GM12878 (cell line): ENCODE data around the gene SFR1. TPM values are rescaled to one million over a fixed set of nuclear protein-coding genes. Genes with fewer than 3 reads are reported as not detected.

Source experiments
- ATAC-seq: fragments of 200-7000 bp; cut with Tn5 transposase; 3 replicates; pipeline ENCODE4 v1.9.1; 2020; ENCODE audit warnings: mild to moderate bottlenecking, moderate library complexity
- BruUV-seq: library from RNA; stranded (reverse); fragments of 400-500 nt; replicated peaks from 2 replicates; lab custom pipeline; 2021; lab: Mats Ljungman, UMichigan
- CTCF ChIA-PET: fragments of 300-600 bp; sonication (Branson Sonifier 250); formaldehyde crosslinking; extraction: SDS; loops from one replicate; lab custom pipeline; 2021; ENCODE audit warnings: inconsistent platforms; lab: Yijun Ruan, JAX
- POLR2A ChIA-PET: fragments of 350-600 bp; formaldehyde crosslinking; extraction: SDS; loops from one replicate; lab custom pipeline; 2021; ENCODE audit warnings: inconsistent platforms; lab: Charles Lee
- RAD21 ChIA-PET: fragments of 300-600 bp; sonication (Branson Sonifier 250); formaldehyde crosslinking; loops from one replicate; lab custom pipeline; 2023; ENCODE audit warnings: antibody characterized with exemption; ENCODE audit not compliant: unreplicated experiment; lab: Charles Lee
- SMC1A ChIA-PET: fragments of 300-600 bp; sonication (Branson Sonifier 250); formaldehyde crosslinking; loops from one replicate; lab custom pipeline; 2023; ENCODE audit not compliant: unreplicated experiment, uncharacterized antibody; lab: Charles Lee
- DNase-seq: peaks from one replicate; pipeline ENCODE4 v3.0.0-alpha.2; 2011; ENCODE audit warnings: low read depth, low spot score
- FAIRE-seq: peaks from 3 replicates; lab custom pipeline; 2011; peaks lifted over from hg19 to GRCh38; lab: Jason Lieb, UNC
- H2AFZ ChIP-seq: 2 replicates; pipeline ENCODE4 v1.6.0; 2011; ENCODE audit warnings: low read depth, low read length, control low read depth; ENCODE audit not compliant: control insufficient read depth
- H3K27ac ChIP-seq: 2 replicates; pipeline ENCODE4 v1.5.1; 2011; ENCODE audit warnings: control low read depth; ENCODE audit not compliant: control insufficient read depth, insufficient read depth
- H3K27me3 ChIP-seq, 2 experiments: replicated peaks in 1 of 2; 2 replicates each; pipeline versions ENCODE4 v1.6.0 to v1.6.1; 2011; ENCODE audit warnings: low read length in 1 of 2; ENCODE audit not compliant: control insufficient read depth in 2 of 2, insufficient read depth in 2 of 2
- H3K36me3 ChIP-seq, 2 experiments: 2 replicates each; pipeline ENCODE4 v1.5.1; 2011; ENCODE audit warnings: low read length in 1 of 2; ENCODE audit not compliant: control insufficient read depth in 2 of 2, insufficient read depth in 2 of 2
- H3K4me1 ChIP-seq: 2 replicates; pipeline ENCODE4 v1.6.1; 2011; ENCODE audit warnings: mild to moderate bottlenecking, low read length, moderate library complexity, mixed read lengths; ENCODE audit not compliant: control insufficient read depth, insufficient read depth
- H3K4me2 ChIP-seq: 2 replicates; pipeline ENCODE4 v1.6.0; 2011; ENCODE audit warnings: control low read depth; ENCODE audit not compliant: control insufficient read depth, insufficient read depth
- H3K4me3 ChIP-seq: fragments of 200-600 bp; sonication (generic); 2 replicates; pipeline ENCODE4 v1.5.1; 2016
- H3K79me2 ChIP-seq: 2 replicates; pipeline ENCODE4 v1.6.0; 2011; ENCODE audit warnings: low read length; ENCODE audit not compliant: control insufficient read depth, insufficient read depth
- H3K9ac ChIP-seq: 2 replicates; pipeline ENCODE4 v1.8.0; 2011; ENCODE audit warnings: low read length, control low read depth, mixed read lengths; ENCODE audit not compliant: control insufficient read depth, insufficient read depth
- H3K9me3 ChIP-seq: replicated peaks from 3 replicates; pipeline ENCODE4 v1.5.1; 2011; ENCODE audit warnings: mild to moderate bottlenecking, low read length; ENCODE audit not compliant: control insufficient read depth, insufficient read depth
- H4K20me1 ChIP-seq: 2 replicates; pipeline ENCODE4 v1.6.0; 2011; ENCODE audit not compliant: control insufficient read depth, insufficient read depth
- FOS ChIP-seq: IDR thresholded peaks from 3 replicates; pipeline ENCODE4 v1.6.1; 2011; ENCODE audit warnings: borderline replicate concordance; ENCODE audit not compliant: insufficient read length; ENCODE audit errors: extremely low read depth
- KDM1A ChIP-seq: fragments of 200-600 bp; sonication (generic); IDR thresholded peaks from 2 replicates; pipeline ENCODE4 v1.6.1; 2016; ENCODE audit warnings: borderline replicate concordance
- NFIC ChIP-seq: IDR thresholded peaks from 2 replicates; pipeline ENCODE4 v1.6.1; 2012; ENCODE audit warnings: low read depth, mild to moderate bottlenecking, inconsistent platforms, low read length, moderate library complexity
- NR2C1 ChIP-seq: fragments of 450-650 bp; IDR thresholded peaks from 2 replicates; pipeline ENCODE4 v1.6.1; 2017; ENCODE audit warnings: antibody characterized with exemption, mild to moderate bottlenecking, moderate library complexity
- RB1 ChIP-seq: fragments of 450-650 bp; formaldehyde crosslinking; IDR thresholded peaks from 2 replicates; pipeline ENCODE4 v1.6.1; 2017; ENCODE audit warnings: mild to moderate bottlenecking, borderline replicate concordance
- SPI1 ChIP-seq: IDR thresholded peaks from 2 replicates; pipeline ENCODE4 v1.6.1; 2011; ENCODE audit warnings: low read depth, mild to moderate bottlenecking, low read length, moderate library complexity, borderline replicate concordance; ENCODE audit not compliant: insufficient read depth
- ZBTB11 ChIP-seq: fragments of 450-650 bp; formaldehyde crosslinking; IDR thresholded peaks from 2 replicates; pipeline ENCODE4 v1.5.0; 2022; ENCODE audit warnings: mild to moderate bottlenecking, missing genetic modification characterization
- in situ Hi-C: fragments of 300-500 bp; cut with MboI; formaldehyde crosslinking; loops from 9 replicates; pipeline ENCODE4 v1.14.3; 2018; ENCODE audit warnings: mixed read lengths
- intact Hi-C: fragments of 100-400 bp; cut with micrococcal nuclease; formaldehyde crosslinking; loops from one replicate; pipeline ENCODE4 v1.14.2; 2022; ENCODE audit not compliant: unreplicated experiment
- polyA plus RNA-seq, 11 experiments: library from polyadenylated mRNA; depleted of rRNA in 4 of 11; unstranded in 6 of 11; stranded (reverse) in 5 of 11; fragments of >200 nt; fragmentation: Nextera tagmentation in 4 of 11; fragmentation: Illumina TruSeq in 1 of 11; extraction: Ambion mirVana in 4 of 11; extraction: Trizol in 1 of 11; gene quantifications; 1 replicate in 1 of 11; 2 replicates in 10 of 11; pipeline versions ENCODE4 v1.2.1 to v1.2.3, GENCODE V29; 2011 to 2016; ENCODE audit warnings: inconsistent platforms in 2 of 11, missing spikeins in 2 of 11, low read depth in 1 of 11
- total RNA-seq, 4 experiments: library from RNA; depleted of rRNA in 3 of 4; stranded (reverse); fragments of >200 nt in 3 of 4; fragmentation: Illumina TruSeq in 1 of 4; extraction: Trizol in 1 of 4; gene quantifications; 2 replicates each; pipeline versions ENCODE4 v1.2.1 to v1.2.3, GENCODE V29; 2013 to 2021

SFR1 gene
- total and polyA plus RNA-seq, 10 of the 15 experiments (the other 5 are each of a cell fraction or from before 2014, with no cell fraction given): 6.9 to 31.5 (median 14.9) TPM

DNA sequence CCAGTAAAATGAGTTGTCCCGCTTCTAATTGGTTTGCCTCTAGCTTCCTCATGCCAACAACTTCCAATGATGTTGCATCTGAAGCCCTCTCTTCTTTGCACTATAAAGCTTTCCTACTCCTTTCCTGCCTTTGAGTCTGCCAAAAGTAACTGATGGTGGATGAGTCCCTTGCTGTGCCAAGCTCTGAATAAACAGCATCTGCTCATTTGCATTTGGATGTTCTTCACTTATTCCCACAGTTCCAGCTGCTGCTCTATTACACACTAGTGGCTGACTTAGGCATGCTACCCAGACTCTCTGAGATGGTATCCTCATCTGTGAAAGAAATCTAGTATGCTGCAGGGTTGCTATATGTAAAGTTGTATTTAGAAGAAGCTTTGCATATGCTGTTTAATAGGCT, 24.9 kb downstream of the SFR1 start (continued):
- no peak for TF ChIP-seq RB1
- TF ChIP-seq NFIC: no peak
- TF ChIP-seq SPI1: no peak
- no peak for TF ChIP-seq KDM1A

DNA sequence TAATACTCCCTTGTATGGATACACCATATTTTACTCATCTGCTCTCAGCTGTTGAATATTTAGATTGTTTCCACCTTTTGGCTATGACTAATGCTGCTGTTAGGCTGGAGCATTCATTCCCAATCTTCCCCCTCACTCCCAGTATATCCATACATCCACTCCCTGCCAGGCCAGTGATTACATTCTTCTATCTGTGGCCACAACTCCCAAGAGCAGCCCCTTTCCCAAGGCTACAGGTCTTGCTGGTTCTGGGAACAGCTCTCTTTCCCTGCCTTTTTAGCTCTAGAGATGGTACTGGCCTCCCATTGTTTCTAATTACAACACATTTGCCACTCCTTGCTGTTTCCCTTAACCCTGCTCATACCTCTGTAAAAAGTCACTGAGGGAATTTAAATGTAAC, 28.2 kb downstream of the SFR1 start:
- H4K20me1 ChIP-seq: no peaks in the 10 kb centered on the region
- CTCF ChIA-PET: no interaction called here
- RAD21 ChIA-PET: no interaction called here
- H3K9ac ChIP-seq: no peak overlapping the region
- no peak overlapping the region for H3K27ac ChIP-seq
- POLR2A ChIA-PET: no interaction called here
- H3K36me3 ChIP-seq: no peaks in the 10 kb centered on the region
- no peak overlapping the region for H3K4me2 ChIP-seq
- H2AFZ ChIP-seq: no peak overlapping the region
- DNase-seq: no peak
- H3K4me3 ChIP-seq: no peak overlapping the region
- no peak for ATAC-seq
- intact Hi-C loops (no loop called here), in situ Hi-C loops (no loop called here)
- SMC1A ChIA-PET: no interaction called here
- H3K79me2 ChIP-seq: no peaks in the 10 kb centered on the region
- peaks cover 0 to 2% of the 10 kb centered on the region in 2 experiments; a peak in 1 of 4 replicates for H3K27me3 ChIP-seq
- no peak for FAIRE-seq
- H3K9me3 ChIP-seq: no peaks in the 10 kb centered on the region; the same call in 2 of the 3 replicates
- no peak for TF ChIP-seq ZBTB11 (CRISPR knock-in tag)
- TF ChIP-seq NR2C1: no peak
- no peak for TF ChIP-seq FOS
- no peaks in the 10 kb centered on the region for H3K4me1 ChIP-seq
- no TSS peak for BruUV-seq
